Omental fat pad (tissue), 4 donors: Measurements from ENCODE around the gene RCHY1. TPM values are rescaled to one million over a fixed set of nuclear protein-coding genes. Genes with fewer than 3 reads are reported as not detected.
"Not testable (repeated sequence)": the region's sequence is repeated elsewhere in the genome, so short reads cannot be mapped to it uniquely, and the experiment has no call there.

Source experiments
- ATAC-seq: fragments of 150-250 bp; one replicate; pipeline ENCODE4 v1.9.1; 2016; ENCODE audit warnings: mild to moderate bottlenecking, moderate library complexity; ENCODE audit not compliant: low FRiP score
- DNase-seq: peaks from one replicate; pipeline ENCODE4 v3.0.0-alpha.2; 2019; ENCODE audit warnings: low spot score
- CTCF ChIP-seq, 3 donors: fragments of 450-650 bp; IDR thresholded peaks; one replicate each; pipeline ENCODE4 v1.5.1; 2016 to 2017; ENCODE audit warnings: antibody characterized with exemption in 3 of 3, mild to moderate bottlenecking in 3 of 3, moderate library complexity in 2 of 3
- total RNA-seq, 4 donors: library from RNA; depleted of rRNA; stranded (reverse); fragments of >200 nt; gene quantifications; one replicate each; pipeline ENCODE4 v1.1.0, GENCODE V29; 2016

RCHY1 gene
- total RNA-seq, 4 donors from 2014 or later: 26.4 to 30.8 (median 28.9) TPM

GRCh38 chr4:75547647-75548387 lies 33.6 kb upstream of the RCHY1 start:
- ATAC-seq (no peak), DNase-seq (peak; percentile 44)
- no peak for TF ChIP-seq CTCF (IDR thresholded peaks at IDR 0.05)

GRCh38 chr4:75545526-75545925 lies 31.3 kb upstream of the RCHY1 start:
- no peak for ATAC-seq

GRCh38 chr4:75544870-75545269 lies 30.7 kb upstream of the RCHY1 start:
- no peak for DNase-seq
- ATAC-seq: no peak
- no peak for TF ChIP-seq CTCF (IDR thresholded peaks at IDR 0.05)

More at GRCh38 chr4:75545526-75545925, 31.3 kb upstream of the RCHY1 start:
- no peak for TF ChIP-seq CTCF (IDR thresholded peaks at IDR 0.05)
- no peak for DNase-seq

GRCh38 chr4:75544220-75544619 lies 30.0 kb upstream of the RCHY1 start:
- not testable (repeated sequence) for ATAC-seq, DNase-seq

- no peak for DNase-seq
- no peak for ATAC-seq
Measured at GRCh38 chr4:75542824-75543223, 28.6 kb upstream of the RCHY1 start.

GRCh38 chr4:75537308-75537707 lies 23.1 kb upstream of the RCHY1 start:
- DNase-seq, ATAC-seq: not testable (repeated sequence)

More at GRCh38 chr4:75542824-75543223, 28.6 kb upstream of the RCHY1 start:
- TF ChIP-seq CTCF (IDR thresholded peaks at IDR 0.05): no peak

GRCh38 chr4:75533926-75534325 lies 19.7 kb upstream of the RCHY1 start:
- DNase-seq: not testable (repeated sequence)

GRCh38 chr4:75533339-75533887 lies 19.2 kb upstream of the RCHY1 start:
- ATAC-seq, DNase-seq: not testable (repeated sequence)

More at GRCh38 chr4:75533926-75534325, 19.7 kb upstream of the RCHY1 start:
- ATAC-seq: not testable (repeated sequence)

GRCh38 chr4:75531536-75532143 lies 17.4 kb upstream of the RCHY1 start:
- DNase-seq, ATAC-seq: not testable (repeated sequence)
